Measurements from ENCODE around the gene UBE2J2.

DNA sequence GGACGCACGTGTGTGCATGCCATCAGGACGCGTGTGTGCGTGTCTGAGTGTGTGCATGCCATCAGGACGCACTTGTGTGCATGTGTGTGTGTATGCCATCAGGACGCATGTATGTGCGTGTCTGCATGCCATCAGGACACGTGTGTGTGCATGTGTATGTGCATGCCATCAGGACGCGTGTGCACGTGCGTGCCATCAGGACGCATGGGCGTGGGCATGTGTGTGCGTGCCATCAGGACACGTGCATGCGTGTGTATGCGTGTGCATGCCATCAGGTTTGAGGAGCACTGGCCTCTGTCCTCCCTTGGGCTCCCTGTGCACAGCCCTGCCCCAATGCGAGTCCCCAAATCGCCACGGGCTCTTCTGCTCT lies 14.6 kb downstream of the UBE2J2 start:
- no peak for TF ChIP-seq CTCF (IDR thresholded peaks at IDR 0.05; ENCODE audit: low read depth, low read length, missing input control)
- no peak for TF ChIP-seq HNF4A (conservative IDR thresholded peaks at IDR 0.05)
- TF ChIP-seq RAD21 (IDR thresholded peaks at IDR 0.05): no peak
- no peak for TF ChIP-seq FOXA1 (IDR thresholded peaks at IDR 0.05)
- TF ChIP-seq JUND (IDR thresholded peaks at IDR 0.05): no peak
- TF ChIP-seq SP1 (IDR thresholded peaks at IDR 0.05): no peak
- no peak for TF ChIP-seq RXRA (IDR thresholded peaks at IDR 0.05)
- TF ChIP-seq, protein P1, sequence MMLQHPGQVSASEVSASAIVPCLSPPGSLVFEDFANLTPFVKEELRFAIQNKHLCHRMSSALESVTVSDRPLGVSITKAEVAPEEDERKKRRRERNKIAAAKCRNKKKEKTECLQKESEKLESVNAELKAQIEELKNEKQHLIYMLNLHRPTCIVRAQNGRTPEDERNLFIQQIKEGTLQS (IDR thresholded peaks at IDR 0.05): no peak
- TF ChIP-seq NR2F2 (IDR thresholded peaks at IDR 0.05): no peak
- TF ChIP-seq, protein P2, sequence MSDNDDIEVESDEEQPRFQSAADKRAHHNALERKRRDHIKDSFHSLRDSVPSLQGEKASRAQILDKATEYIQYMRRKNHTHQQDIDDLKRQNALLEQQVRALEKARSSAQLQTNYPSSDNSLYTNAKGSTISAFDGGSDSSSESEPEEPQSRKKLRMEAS (IDR thresholded peaks at IDR 0.05): no peak
- no peak for TF ChIP-seq YY1 (IDR thresholded peaks at IDR 0.05)
- TF ChIP-seq, protein P3, sequence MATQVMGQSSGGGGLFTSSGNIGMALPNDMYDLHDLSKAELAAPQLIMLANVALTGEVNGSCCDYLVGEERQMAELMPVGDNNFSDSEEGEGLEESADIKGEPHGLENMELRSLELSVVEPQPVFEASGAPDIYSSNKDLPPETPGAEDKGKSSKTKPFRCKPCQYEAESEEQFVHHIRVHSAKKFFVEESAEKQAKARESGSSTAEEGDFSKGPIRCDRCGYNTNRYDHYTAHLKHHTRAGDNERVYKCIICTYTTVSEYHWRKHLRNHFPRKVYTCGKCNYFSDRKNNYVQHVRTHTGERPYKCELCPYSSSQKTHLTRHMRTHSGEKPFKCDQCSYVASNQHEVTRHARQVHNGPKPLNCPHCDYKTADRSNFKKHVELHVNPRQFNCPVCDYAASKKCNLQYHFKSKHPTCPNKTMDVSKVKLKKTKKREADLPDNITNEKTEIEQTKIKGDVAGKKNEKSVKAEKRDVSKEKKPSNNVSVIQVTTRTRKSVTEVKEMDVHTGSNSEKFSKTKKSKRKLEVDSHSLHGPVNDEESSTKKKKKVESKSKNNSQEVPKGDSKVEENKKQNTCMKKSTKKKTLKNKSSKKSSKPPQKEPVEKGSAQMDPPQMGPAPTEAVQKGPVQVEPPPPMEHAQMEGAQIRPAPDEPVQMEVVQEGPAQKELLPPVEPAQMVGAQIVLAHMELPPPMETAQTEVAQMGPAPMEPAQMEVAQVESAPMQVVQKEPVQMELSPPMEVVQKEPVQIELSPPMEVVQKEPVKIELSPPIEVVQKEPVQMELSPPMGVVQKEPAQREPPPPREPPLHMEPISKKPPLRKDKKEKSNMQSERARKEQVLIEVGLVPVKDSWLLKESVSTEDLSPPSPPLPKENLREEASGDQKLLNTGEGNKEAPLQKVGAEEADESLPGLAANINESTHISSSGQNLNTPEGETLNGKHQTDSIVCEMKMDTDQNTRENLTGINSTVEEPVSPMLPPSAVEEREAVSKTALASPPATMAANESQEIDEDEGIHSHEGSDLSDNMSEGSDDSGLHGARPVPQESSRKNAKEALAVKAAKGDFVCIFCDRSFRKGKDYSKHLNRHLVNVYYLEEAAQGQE (IDR thresholded peaks at IDR 0.05): no peak
- TF ChIP-seq, protein P4, sequence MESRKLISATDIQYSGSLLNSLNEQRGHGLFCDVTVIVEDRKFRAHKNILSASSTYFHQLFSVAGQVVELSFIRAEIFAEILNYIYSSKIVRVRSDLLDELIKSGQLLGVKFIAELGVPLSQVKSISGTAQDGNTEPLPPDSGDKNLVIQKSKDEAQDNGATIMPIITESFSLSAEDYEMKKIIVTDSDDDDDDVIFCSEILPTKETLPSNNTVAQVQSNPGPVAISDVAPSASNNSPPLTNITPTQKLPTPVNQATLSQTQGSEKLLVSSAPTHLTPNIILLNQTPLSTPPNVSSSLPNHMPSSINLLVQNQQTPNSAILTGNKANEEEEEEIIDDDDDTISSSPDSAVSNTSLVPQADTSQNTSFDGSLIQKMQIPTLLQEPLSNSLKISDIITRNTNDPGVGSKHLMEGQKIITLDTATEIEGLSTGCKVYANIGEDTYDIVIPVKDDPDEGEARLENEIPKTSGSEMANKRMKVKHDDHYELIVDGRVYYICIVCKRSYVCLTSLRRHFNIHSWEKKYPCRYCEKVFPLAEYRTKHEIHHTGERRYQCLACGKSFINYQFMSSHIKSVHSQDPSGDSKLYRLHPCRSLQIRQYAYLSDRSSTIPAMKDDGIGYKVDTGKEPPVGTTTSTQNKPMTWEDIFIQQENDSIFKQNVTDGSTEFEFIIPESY (IDR thresholded peaks at IDR 0.05): no peak
- no peak for TF ChIP-seq EGR1 (IDR thresholded peaks at IDR 0.05; ENCODE audit: low read depth in 2 of 2)
